HK-2 (cell line): ENCODE data around the gene C1orf159.
"Not testable (repeated sequence)": the region's sequence is repeated elsewhere in the genome, so short reads cannot be mapped to it uniquely, and the experiment has no call there.

Experiments used
- DNase-seq: peaks from one replicate; pipeline ENCODE4 v3.0.0-alpha.2; 2018; ENCODE audit not compliant: unreplicated experiment

The C1orf159 gene

DNA sequence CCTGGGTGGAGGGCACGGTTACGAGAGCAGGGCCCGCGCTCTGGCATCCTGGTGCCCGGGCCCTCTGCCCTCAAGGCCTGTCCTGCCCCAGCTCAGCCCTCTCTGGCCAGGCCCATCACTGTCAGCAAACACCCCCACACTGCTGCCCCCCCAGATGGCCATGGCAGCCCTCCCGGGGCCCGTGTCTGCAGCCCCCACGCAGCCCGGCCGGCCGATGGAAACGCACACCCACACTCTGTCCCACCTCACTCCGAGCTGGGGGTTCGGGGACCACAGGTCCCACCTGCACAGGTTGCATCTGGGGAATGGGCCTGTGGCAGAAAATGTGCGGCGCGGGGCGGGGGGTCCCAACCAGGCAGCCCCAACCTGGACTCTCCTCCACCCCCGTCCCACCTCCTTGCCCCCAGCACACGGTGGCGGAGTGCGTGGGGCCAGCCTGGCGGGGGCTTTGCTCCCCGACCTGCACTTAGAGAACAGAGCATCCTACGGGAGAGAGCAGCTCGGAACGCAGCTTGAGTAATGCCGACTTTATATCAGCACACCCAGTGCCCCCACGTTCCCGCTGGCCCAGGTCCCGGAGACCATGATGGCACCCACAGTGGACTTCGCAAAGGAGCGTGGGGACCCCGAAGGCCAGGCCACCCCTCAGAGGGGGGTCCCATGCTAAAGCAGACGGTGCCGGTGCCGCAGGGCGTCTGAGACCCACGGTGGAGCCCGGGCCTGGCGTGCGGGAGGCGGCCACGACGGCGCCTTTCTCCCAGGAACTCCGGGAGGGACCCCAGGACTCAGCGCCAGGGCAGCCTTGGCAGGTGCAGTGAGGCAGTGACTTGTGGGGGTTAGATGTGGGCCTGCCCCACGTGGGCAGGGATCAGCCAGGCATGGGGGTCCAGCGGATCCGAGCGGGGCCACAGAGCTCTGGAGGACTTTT, 34.3 kb downstream of the C1orf159 start:
- peak; percentile 1 for DNase-seq

DNA sequence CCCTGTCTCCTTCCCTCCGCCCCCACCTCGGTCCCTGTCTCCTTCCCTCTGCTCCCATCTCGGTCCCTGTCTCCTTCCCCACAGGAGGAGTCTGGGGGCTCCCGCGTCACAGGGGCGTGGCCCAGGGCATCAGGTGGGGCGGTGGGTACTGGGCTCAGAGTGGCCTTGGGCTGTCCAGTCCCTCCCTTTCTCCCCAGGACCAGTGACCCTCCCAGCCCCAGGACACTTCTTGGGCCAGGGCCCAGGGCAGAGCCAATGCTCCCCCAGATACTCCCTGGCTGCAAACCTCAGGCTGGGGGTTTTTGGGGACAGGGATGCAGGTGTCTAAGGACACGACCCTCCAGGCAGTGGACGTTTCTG, 35.0 kb downstream of the C1orf159 start:
- DNase-seq, result peak; percentile 1

DNA sequence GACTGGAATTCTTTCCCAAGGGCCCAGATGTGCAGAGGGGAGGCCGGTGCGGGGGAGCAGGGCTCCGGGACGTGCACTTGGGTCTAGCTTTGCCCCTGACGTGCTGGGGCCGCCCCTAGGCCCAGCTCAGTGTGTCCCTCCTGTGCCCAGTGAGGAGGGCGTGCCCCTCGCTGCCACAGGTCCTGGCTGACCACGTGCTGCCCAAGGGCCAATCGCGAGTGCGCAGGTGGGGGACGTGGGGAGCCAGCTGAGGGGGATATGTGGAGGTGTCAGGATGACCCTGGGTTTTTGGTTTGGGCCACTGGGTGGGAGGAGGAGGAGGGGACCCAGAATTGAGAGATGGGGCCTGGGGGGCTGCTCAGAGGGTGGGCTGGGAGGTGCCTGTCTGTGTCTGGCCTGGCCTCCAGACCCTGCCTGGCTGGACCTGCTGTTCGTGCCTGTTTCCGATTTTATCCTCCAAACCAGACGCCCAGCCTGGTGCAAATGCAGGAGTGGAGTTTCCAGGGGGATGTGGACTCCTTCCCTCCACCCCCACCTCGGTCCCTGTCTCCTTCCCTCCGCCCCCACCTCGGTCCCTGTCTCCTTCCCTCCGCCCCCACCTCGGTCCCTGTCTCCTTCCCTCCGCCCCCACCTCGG, 35.6 kb downstream of the C1orf159 start:
- DNase-seq, result peak; percentile 86

DNA sequence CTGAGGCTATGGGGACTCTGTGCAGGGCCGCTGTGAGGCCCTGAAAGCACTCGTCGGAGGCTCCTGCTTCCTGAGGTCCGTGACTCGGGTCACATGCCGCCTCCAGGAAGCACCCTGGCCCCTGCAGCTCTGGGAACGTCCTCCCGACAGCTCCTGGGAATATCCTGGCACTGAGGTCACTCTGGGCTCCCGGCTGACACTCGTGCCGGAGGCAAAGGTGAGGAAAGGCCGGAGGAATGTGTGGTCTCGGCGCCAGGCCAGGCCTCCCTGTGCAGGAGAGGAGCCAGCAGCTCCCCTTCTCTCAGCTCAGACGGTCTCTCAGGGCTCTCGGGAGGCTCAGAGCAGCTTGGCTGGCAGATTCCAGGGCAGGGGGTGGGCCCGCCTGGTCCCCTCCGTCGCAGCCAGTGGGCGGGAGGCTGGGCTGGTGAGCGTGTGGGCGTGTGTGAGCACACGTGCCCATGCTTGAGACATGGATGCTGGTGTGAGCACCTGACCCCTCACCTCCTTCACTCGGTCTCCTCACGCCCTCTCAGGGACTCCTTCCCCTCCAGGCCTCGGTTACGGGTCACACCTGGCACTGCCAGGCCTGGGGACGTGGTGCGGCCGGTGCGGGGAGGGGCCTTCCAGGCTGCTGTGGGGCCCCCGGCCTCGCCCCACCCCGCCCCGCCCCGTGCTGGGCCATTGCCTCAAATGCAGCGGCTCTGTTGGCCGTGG, 36.3 kb downstream of the C1orf159 start:
- peak; percentile 98 for DNase-seq

DNA sequence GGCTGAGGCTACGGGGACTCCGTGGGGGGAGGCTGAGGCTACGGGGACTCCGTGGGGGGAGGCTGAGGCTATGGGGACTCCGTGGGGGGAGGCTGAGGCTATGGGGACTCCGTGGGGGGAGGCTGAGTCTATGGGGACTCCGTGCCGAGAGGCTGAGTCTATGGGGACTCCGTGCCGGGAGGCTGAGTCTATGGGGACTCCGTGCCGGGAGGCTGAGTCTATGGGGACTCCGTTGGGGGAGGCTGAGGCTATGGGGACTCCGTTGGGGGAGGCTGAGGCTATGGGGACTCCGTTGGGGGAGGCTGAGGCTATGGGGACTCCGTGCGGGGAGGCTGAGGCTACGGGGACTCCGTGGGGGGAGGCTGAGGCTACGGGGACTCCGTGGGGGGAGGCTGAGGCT, 38.5 kb downstream of the C1orf159 start:
- DNase-seq, result not testable (repeated sequence)

DNA sequence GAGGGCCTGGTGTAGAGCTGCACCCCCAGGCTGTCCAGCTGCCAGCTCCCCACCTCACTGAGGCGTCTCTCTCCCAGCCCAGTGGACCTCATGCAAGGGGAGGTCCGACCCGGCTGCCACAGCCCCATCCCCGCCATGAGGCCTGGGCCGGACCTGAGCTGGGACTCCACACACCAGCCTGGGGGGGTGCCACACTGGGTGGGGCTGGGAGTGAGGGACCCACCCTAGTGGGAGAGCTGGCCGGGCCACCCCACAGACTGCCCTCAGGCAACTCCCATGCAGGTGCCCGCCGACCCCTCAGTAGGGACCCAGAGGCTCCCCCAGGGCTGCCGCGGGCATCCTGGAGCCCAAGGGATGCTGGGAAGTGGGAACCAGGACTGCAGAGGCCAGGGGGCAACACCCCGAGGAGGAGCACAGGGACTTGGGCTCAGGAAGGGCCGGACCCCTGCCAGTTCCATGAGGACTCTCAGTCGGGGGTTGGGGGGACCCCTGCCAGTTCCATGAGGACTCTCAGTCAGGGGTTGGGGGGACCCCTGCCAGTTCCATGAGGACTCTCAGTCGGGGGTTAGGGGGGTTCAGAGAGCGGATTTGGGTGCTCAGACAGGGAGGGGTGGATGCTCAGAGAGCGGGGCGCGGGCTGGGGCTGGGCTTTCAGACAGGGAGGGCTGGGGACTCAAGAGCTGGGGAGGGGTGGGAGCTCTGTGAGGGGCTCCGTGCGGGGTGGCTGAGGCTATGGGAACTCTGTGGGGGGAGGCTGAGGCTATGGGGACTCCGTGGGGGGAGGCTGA, 40.5 kb downstream of the C1orf159 start:
- DNase-seq, result no peak

DNA sequence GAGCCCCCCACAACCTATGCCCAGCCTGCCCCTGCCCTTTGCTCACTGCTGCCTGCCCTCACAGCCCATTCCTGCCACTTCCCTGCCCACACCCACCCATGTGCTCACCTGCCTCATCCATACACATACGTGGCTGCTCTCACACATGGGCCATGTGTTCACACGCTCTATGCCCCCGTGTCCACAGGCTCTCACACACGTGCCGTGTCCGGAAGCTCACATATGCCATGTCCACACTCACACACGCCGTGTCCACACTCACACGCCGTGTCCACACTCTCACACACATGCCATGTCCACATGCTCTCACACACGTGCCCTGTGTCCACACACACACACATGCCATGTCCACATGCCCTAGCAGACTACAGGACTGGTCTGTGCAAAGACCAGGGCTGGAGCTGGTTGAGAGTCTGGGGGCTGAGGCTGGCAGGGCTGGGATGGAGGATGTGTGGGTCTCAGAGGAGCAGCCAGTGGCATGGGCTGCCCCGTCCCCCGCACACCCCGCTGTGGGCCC, 41.2 kb downstream of the C1orf159 start:
- DNase-seq, result no peak

DNA sequence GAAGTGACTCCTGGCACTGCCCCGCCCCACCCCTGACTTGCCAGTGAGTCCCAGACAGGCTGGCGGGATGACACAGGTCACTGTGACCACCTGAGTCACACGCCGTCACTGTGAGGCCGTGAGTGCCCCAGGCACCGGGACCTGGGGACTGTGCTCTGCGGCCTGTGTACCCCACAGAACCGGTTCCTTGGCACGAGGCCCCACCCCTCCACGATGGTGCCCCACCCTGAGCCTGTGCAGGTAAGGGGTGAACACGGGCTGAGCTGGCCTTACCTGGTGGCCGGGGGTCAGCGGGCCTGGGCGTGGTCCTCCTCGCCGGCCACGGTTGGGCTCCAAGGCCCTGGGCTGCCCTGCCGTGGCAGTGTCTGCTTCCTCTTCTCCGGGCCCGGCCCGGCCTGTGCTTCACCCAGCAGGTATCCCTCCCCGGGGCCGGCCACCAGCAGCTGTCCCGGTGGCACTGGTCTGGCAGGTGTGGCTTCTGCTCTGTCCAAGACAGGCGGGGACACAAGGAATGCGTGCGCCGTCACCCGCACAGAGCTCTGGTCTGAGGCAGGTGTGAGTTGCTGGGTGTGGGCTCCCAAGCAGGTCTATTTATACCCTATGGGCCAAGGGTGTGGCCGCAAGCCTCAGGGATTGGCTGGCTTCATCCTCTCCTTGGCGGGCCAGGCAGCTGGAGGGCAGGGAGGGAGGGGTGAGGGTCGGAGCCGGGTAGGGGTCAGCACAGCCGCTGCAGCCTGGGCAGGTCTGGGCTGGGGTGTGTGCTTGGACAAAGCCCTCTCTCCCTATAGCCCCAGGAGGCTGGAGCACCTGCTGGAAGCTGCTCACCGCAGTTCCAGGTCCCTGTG, 41.9 kb downstream of the C1orf159 start, which contains the start of gene RNF223:
TSS of gene RNF223 (minus strand) at position 564 of the 845 bp plus-strand sequence. CDS start 1,740 bp downstream, outside the sequence.
- DNase-seq, result no peak

DNA sequence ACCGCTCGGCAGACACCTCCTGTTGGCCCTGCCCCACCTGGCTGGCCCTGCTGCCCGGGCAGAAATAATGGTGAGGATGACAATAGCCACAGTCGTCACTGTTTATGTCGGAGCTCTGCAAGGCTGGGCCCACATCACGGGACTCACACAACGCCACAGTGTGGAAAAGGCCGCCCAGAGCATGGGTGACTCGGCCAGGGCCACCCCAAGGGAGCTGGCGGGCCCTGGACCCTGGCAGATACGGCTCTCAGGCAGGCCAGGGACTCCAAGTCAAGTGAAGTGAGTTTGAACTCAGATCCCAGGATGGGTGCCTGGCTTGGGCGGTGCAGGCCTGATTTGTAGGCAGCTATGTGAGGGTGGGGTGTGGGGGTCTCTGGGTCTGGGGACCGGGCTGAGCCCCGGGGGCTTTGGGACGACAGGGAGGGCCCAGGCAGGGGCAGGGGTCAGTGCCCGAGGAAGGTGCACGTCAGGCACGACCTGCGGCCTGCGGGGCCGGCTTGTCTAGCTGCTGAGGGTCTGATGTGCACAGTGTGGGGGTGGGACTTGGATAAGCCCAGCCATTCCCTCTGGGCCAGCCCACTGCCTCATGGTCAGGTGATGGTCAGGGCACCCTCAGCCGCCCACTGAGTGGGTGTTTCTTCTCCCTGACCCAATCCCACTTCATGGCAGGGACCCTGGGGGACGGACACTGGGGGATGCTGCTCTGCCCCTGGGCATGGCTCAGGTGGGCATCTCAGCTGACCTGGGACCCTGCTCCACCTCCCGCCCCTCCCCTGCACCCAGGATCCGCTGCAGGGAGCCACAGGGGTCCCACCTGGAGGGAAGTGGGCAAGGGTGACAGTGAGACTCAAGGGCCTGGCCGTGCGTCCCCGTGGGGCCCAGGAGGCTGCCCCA, 42.8 kb downstream of the C1orf159 start:
- DNase-seq, result no peak

DNA sequence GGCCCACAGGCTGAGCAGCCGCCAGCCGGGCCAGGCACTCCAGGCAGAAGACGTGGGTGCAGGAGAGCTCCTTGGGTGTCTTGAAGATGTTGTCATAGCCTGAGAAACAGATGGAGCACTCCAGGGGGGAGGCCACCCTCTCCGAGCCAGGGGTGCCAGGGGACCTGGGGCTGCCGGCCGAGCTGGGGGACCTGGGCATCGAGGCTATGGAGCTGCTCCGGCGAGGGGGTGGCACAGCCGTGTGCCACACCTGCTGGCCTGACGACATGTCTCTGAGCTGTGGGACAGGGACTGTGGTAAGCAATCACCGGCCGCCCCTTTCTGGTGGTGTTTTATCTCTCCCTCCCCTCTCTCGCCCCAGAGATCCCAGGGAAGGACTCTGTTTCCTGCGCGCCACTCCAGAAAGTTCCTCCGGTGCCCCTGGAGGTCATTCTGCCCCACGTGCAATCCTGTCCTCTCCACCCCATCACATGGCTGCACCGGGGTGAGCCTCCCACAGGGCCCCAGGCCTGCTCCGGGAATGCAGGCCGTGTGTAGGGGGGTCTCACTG, 43.5 kb downstream of the C1orf159 start:
- DNase-seq, result no peak

DNA sequence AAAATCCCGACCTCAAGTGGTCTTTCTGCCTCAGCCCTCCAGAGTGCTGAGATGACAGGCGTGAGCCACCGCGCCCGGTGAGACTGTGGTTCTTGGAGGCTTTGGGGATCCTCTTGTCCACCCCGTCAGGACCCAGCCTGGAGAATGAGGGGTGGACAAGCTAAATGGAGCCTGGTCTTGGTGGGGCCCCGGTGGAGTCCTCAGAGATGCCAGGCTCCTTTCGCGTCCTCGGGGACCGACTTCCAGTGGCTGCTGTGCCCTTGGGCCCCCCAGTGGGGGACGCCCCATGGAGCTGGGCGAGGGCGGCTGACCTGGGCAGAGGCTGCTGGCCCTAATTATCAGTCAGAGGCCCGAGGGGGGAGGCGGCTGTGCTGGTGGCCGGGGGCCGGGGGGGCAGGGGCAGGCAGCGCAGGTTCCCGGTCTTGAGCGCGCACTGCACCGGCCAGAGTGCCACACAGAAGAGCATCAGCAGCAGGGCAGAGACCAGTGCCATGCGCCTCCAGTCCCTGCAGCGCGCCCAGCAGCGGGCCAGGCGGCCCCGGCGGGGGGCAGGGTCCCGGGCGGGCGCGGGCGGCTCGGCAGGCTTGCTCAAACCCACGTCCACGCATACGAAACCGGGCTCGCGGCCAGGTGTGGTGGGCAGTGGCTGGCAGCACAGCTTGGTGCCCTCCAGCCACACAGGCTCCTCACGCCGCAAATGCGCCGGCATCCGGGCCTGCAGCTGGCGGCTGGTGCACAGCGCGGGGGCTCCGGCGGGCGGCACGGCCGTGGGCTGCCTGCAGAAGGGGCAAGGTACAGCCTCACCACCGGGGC, 44.2 kb downstream of the C1orf159 start:
- no peak for DNase-seq

DNA sequence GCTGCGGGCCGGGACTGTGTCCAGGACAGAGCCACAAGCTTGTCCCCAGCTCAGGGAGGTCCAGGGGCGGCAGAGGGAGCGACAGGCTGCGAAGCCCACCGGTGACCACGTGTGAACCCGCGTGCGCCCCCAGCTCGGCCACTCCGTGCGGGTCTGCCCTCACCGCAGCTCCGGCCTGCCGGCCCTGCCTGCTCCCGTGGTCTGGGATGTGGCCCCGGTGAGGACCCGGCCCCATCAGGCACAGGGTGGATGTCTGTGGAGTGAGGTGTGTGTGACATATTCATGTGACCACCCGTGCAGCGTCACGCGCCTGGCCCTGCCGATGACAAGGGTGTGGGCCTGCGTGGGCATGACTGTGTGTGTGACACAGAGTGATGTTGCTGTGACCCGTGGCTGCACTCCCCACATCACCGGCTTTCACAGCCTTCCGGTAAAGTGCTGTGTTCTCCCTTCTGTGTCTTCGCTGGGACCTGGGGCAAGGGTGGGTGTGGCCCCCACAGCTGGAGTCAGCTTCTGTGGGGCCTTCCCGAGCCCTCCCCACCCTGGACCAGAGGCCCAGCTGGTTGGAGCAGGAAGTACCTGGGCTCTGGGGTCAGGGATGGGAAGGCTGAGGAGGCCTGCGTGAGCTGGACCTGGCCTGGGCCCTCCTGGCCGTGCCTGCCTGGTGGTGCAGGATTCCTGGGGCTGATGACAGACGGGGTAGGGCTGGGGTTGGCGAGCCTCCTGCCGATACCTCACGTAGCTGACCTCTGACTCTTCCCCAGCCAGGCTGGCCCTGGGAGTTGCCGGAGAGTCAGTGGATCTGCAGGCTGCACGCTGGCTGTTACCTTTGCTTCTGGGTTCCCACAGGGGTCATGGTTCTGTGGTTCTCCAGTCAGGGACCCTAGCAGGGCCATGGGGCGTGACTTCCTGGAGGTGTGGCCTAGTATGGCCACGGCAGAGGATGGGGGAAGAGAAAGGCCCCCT, 45.9 kb downstream of the C1orf159 start:
- peak; percentile 63 for DNase-seq

DNA sequence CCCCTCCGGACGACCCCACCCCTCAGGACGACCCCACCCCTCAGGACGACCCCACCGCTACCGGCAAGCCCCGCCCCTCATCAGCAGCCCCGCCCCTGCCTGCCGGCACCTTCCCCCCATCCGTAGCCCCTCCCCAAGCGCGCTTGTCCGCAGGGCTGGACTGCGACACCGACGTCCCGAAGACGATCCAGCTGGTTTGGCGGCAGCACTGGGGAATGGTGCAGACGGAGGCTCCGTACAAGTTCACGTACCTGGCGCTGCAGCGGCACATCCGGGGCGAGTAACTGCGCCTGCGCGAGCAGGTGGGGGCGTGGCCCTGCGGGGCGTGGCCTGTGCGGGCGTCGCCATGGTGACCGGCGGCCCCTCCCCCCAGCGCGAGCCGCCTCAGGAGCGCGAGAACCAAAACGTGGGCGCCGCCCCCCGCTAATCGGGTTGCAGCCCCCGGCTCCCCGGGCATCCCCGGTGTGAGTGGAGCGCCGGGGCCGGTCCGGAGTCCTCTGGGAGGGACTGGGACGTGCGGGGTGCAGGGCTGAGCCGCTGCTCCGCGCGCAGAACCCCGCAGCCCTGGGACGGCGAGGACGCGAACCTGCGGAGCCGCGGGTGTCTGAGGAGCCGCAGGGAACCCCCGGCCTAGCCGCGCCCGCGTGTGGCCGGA, 46.7 kb downstream of the C1orf159 start:
- DNase-seq, result peak; percentile 92

DNA sequence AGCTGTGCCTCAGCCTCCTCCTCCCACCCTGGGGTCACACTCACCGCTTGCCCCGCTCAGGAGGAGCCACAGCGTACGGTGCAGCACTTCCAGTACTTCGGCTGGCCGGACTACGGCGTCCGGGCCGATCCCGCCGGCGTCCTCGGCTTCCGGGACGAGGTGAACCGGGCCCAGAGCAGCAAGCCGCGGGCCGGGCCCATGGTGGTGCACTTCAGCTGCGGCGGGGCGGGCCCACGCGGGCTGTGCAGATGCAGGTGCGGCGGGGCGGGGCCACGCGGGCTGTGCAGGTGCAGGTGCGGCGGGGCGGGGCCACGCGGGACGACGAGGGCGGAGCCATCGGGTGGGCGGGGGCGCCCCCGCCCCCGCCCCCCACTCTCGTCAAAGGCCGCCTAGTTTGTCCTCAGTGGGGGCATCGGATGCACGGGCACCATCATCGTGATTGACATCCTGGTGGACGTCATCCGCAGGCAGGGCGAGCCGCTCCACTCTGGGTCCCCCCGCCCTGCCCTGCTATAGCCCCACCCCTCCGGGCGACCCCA, 47.3 kb downstream of the C1orf159 start:
- DNase-seq, result no peak

DNA sequence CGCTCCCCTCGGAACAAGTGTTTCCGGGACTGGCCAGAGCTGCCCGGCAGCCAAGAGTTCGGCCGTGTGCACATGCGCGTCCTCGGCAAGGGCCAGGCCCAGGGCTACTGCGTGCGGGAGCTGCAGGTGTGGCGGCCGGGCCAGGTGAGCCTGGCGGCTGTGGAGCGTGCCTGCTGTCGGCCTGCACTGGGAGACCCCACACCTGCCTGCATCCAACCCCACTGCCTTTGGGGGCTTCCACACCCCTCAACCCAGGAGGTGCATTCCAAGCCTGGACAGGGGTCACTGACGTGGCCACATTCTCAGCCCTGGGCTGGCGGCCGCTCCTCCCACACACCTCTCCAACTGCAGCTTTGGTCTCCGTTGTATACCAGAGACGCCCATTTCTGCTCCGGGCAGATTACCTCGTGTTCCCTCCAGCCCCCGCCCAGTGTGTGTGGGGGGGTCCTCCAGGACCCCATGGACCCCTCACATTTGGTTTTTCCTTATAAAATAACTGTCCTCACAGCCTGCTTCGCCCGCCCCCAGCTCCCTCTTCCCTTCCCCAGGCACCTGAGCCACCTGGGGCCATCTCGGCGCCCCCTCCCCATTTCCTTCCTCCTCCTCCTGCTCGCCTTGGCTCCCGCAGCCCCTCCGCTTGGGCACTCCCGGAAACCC, 47.9 kb downstream of the C1orf159 start:
- DNase-seq, result no peak
